GM12878 (cell line): Measurements from ENCODE around the gene DCAF7. TPM values are rescaled to one million over a fixed set of nuclear protein-coding genes. Genes with fewer than 3 reads are reported as not detected.

Experiments
- ATAC-seq: fragments of 200-7000 bp; cut with Tn5 transposase; 3 replicates; pipeline ENCODE4 v1.9.1; 2020; ENCODE audit warnings: mild to moderate bottlenecking, moderate library complexity
- BruUV-seq: library from RNA; stranded (reverse); fragments of 400-500 nt; replicated peaks from 2 replicates; lab custom pipeline; 2021; lab: Mats Ljungman, UMichigan
- CTCF ChIA-PET: fragments of 300-600 bp; sonication (Branson Sonifier 250); formaldehyde crosslinking; extraction: SDS; loops from one replicate; lab custom pipeline; 2021; ENCODE audit warnings: inconsistent platforms; lab: Yijun Ruan, JAX
- POLR2A ChIA-PET: fragments of 350-600 bp; formaldehyde crosslinking; extraction: SDS; loops from one replicate; lab custom pipeline; 2021; ENCODE audit warnings: inconsistent platforms; lab: Charles Lee
- RAD21 ChIA-PET: fragments of 300-600 bp; sonication (Branson Sonifier 250); formaldehyde crosslinking; loops from one replicate; lab custom pipeline; 2023; ENCODE audit warnings: antibody characterized with exemption; ENCODE audit not compliant: unreplicated experiment; lab: Charles Lee
- SMC1A ChIA-PET: fragments of 300-600 bp; sonication (Branson Sonifier 250); formaldehyde crosslinking; loops from one replicate; lab custom pipeline; 2023; ENCODE audit not compliant: unreplicated experiment, uncharacterized antibody; lab: Charles Lee
- DNase-seq: peaks from one replicate; pipeline ENCODE4 v3.0.0-alpha.2; 2011; ENCODE audit warnings: low read depth, low spot score
- FAIRE-seq: peaks from 3 replicates; lab custom pipeline; 2011; peaks lifted over from hg19 to GRCh38; lab: Jason Lieb, UNC
- H2AFZ ChIP-seq: 2 replicates; pipeline ENCODE4 v1.6.0; 2011; ENCODE audit warnings: low read depth, low read length, control low read depth; ENCODE audit not compliant: control insufficient read depth
- H3K27ac ChIP-seq: 2 replicates; pipeline ENCODE4 v1.5.1; 2011; ENCODE audit warnings: control low read depth; ENCODE audit not compliant: control insufficient read depth, insufficient read depth
- H3K27me3 ChIP-seq, 2 experiments: replicated peaks in 1 of 2; 2 replicates each; pipeline versions ENCODE4 v1.6.0 to v1.6.1; 2011; ENCODE audit warnings: low read length in 1 of 2; ENCODE audit not compliant: control insufficient read depth in 2 of 2, insufficient read depth in 2 of 2
- H3K36me3 ChIP-seq, 2 experiments: 2 replicates each; pipeline ENCODE4 v1.5.1; 2011; ENCODE audit warnings: low read length in 1 of 2; ENCODE audit not compliant: control insufficient read depth in 2 of 2, insufficient read depth in 2 of 2
- H3K4me1 ChIP-seq: 2 replicates; pipeline ENCODE4 v1.6.1; 2011; ENCODE audit warnings: mild to moderate bottlenecking, low read length, moderate library complexity, mixed read lengths; ENCODE audit not compliant: control insufficient read depth, insufficient read depth
- H3K4me2 ChIP-seq: 2 replicates; pipeline ENCODE4 v1.6.0; 2011; ENCODE audit warnings: control low read depth; ENCODE audit not compliant: control insufficient read depth, insufficient read depth
- H3K4me3 ChIP-seq: fragments of 200-600 bp; sonication (generic); 2 replicates; pipeline ENCODE4 v1.5.1; 2016
- H3K79me2 ChIP-seq: 2 replicates; pipeline ENCODE4 v1.6.0; 2011; ENCODE audit warnings: low read length; ENCODE audit not compliant: control insufficient read depth, insufficient read depth
- H3K9ac ChIP-seq: 2 replicates; pipeline ENCODE4 v1.8.0; 2011; ENCODE audit warnings: low read length, control low read depth, mixed read lengths; ENCODE audit not compliant: control insufficient read depth, insufficient read depth
- H3K9me3 ChIP-seq: replicated peaks from 3 replicates; pipeline ENCODE4 v1.5.1; 2011; ENCODE audit warnings: mild to moderate bottlenecking, low read length; ENCODE audit not compliant: control insufficient read depth, insufficient read depth
- H4K20me1 ChIP-seq: 2 replicates; pipeline ENCODE4 v1.6.0; 2011; ENCODE audit not compliant: control insufficient read depth, insufficient read depth
- KAT2A ChIP-seq: conservative IDR thresholded peaks from 2 replicates; pipeline ENCODE4 v1.6.1; 2011; ENCODE audit warnings: low read depth, low read length; ENCODE audit not compliant: control insufficient read depth
- KDM1A ChIP-seq: fragments of 200-600 bp; sonication (generic); IDR thresholded peaks from 2 replicates; pipeline ENCODE4 v1.6.1; 2016; ENCODE audit warnings: borderline replicate concordance
- MYC ChIP-seq: IDR thresholded peaks from 2 replicates; pipeline ENCODE4 v1.6.1; 2011; ENCODE audit warnings: mild to moderate bottlenecking, low read length, moderate library complexity, inconsistent platforms; ENCODE audit not compliant: insufficient read depth, insufficient replicate concordance, insufficient read length, severe bottlenecking
- NR2C1 ChIP-seq: fragments of 450-650 bp; IDR thresholded peaks from 2 replicates; pipeline ENCODE4 v1.6.1; 2017; ENCODE audit warnings: antibody characterized with exemption, mild to moderate bottlenecking, moderate library complexity
- SMARCA5 ChIP-seq: fragments of 450-650 bp; IDR thresholded peaks from 2 replicates; pipeline ENCODE4 v1.6.1; 2017; ENCODE audit warnings: mild to moderate bottlenecking
- WGBS: methylation state at CpG from one replicate; pipeline ENCODE4 v1.1.6; 2016; ENCODE audit warnings: low lambda C conversion rate; ENCODE audit not compliant: insufficient replicate concordance, insufficient coverage; ENCODE audit errors: missing lambda C conversion rate; 5-methylcytosine and 5-hydroxymethylcytosine counted together
- in situ Hi-C: fragments of 300-500 bp; cut with MboI; formaldehyde crosslinking; loops from 9 replicates; pipeline ENCODE4 v1.14.3; 2018; ENCODE audit warnings: mixed read lengths
- intact Hi-C: fragments of 100-400 bp; cut with micrococcal nuclease; formaldehyde crosslinking; loops from one replicate; pipeline ENCODE4 v1.14.2; 2022; ENCODE audit not compliant: unreplicated experiment
- polyA plus RNA-seq, 11 experiments: library from polyadenylated mRNA; depleted of rRNA in 4 of 11; unstranded in 6 of 11; stranded (reverse) in 5 of 11; fragments of >200 nt; fragmentation: Nextera tagmentation in 4 of 11; fragmentation: Illumina TruSeq in 1 of 11; extraction: Ambion mirVana in 4 of 11; extraction: Trizol in 1 of 11; gene quantifications; 1 replicate in 1 of 11; 2 replicates in 10 of 11; pipeline versions ENCODE4 v1.2.1 to v1.2.3, GENCODE V29; 2011 to 2016; ENCODE audit warnings: inconsistent platforms in 2 of 11, missing spikeins in 2 of 11, low read depth in 1 of 11
- total RNA-seq, 4 experiments: library from RNA; depleted of rRNA in 3 of 4; stranded (reverse); fragments of >200 nt in 3 of 4; fragmentation: Illumina TruSeq in 1 of 4; extraction: Trizol in 1 of 4; gene quantifications; 2 replicates each; pipeline versions ENCODE4 v1.2.1 to v1.2.3, GENCODE V29; 2013 to 2021
- TF ChIP-seq, protein P1 (sequence below): IDR thresholded peaks from 2 replicates; pipeline ENCODE4 v1.6.1; 2012; ENCODE audit warnings: low read depth, low read length, improper control_type of control experiment

DCAF7 gene
- total and polyA plus RNA-seq, 10 of the 15 experiments (the other 5 are each of a cell fraction or from before 2014, with no cell fraction given), result 27.0 to 103 (median 54.5) TPM

DNA sequence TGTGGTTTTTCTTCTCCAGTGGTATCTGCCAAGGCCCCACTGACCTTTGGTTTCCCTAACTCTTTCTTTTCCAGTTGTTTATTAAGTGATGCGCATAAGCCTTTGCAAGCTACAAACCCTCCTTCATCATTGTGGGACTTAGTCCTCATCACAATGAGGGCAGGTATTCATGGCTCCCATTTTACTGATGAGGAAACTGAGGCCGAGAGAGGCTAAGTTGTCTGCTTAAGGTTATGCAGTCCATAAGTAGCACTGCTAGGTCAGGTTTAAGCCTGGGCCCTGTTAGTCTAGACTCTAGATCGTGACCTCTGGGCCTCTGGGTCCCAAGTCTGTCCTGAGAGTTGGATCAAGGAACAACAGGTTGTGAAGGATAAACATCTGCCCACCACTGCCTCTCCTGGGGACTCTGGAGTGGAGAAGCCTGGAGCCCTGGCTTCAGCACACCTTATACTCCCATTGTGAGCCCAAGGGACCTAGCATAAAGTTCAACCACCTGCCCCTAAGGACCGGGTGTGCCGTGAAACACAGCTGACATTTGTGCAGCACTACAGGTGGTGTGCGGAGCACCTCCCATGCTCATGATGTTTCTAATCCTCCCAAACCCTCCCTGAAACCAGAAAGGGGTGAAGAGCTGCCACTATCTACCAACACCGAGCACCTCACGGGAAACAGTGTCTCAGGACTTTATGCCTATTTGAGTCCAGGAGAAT is 32.3 kb upstream of the DCAF7 start:
- in situ Hi-C loops (no loop called here), intact Hi-C loops (no loop called here)
- ChIA-PET CTCF (interaction anchor here (1.0 kb wide), 1 partner anchor 93 kb away, joined by 3 read pairs; no protein-coding TSS in a partner anchor), SMC1A (no interaction called here), RAD21 (no interaction called here), POLR2A (no interaction called here)
- 35% methylated on average over 8 of the region's 8 CpGs for WGBS
- no peak overlapping the region for H2AFZ ChIP-seq
- H3K4me3 ChIP-seq, result no peak overlapping the region
- no peaks in the 10 kb centered on the region for H3K79me2 ChIP-seq
- TF ChIP-seq, protein P1, sequence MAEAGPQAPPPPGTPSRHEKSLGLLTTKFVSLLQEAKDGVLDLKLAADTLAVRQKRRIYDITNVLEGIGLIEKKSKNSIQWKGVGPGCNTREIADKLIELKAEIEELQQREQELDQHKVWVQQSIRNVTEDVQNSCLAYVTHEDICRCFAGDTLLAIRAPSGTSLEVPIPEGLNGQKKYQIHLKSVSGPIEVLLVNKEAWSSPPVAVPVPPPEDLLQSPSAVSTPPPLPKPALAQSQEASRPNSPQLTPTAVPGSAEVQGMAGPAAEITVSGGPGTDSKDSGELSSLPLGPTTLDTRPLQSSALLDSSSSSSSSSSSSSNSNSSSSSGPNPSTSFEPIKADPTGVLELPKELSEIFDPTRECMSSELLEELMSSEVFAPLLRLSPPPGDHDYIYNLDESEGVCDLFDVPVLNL, result no peak
- no peak for TF ChIP-seq NR2C1
- no peak for TF ChIP-seq SMARCA5
- no peak for TF ChIP-seq MYC
- no peak for TF ChIP-seq KAT2A
- TF ChIP-seq KDM1A, result no peak
- FAIRE-seq (no peak), ATAC-seq (no peak), DNase-seq (no peak)
- no peaks in the 10 kb centered on the region for H3K27me3 ChIP-seq
- H3K9me3 ChIP-seq, result no peaks in the 10 kb centered on the region
- H3K36me3 ChIP-seq, result no peaks in the 10 kb centered on the region
- H4K20me1 ChIP-seq, result no peaks in the 10 kb centered on the region
- H3K4me1 ChIP-seq, result peaks cover 9% of the 10 kb centered on the region
- no peak overlapping the region for H3K4me2 ChIP-seq
- H3K9ac ChIP-seq, result no peak overlapping the region
- H3K27ac ChIP-seq, result no peak overlapping the region
- no TSS peak for BruUV-seq
